HG03558 (cell line): ENCODE results near the gene ATP23.

ENCODE experiments used
- ATAC-seq: cut with Tn5 transposase; IDR thresholded peaks from one replicate; pipeline ENCODE4 v1.9.1; 2021; ENCODE audit warnings: moderate number of reproducible peaks; ENCODE audit not compliant: unreplicated experiment; ENCODE audit errors: extremely low read depth

ATP23 gene

GRCh38 chr12:57965766-57966165, 24.4 kb downstream of the ATP23 start:
- no peak for ATAC-seq

- no peak for ATAC-seq
Measured at GRCh38 chr12:57966536-57966935, 25.2 kb downstream of the ATP23 start.

GRCh38 chr12:57983146-57983857, 41.9 kb downstream of the ATP23 start:
- ATAC-seq = no peak

- ATAC-seq = no peak
Measured at GRCh38 chr12:57983858-57984505, 42.6 kb downstream of the ATP23 start.

- no peak for ATAC-seq
Measured at GRCh38 chr12:57984629-57985151, 43.3 kb downstream of the ATP23 start.

- ATAC-seq = no peak
Measured at GRCh38 chr12:57985685-57986084, 44.3 kb downstream of the ATP23 start.

- no peak for ATAC-seq
Measured at GRCh38 chr12:57989838-57990237, 48.5 kb downstream of the ATP23 start.

GRCh38 chr12:57990241-57990883, 49.0 kb downstream of the ATP23 start:
- ATAC-seq = no peak

GRCh38 chr12:57992001-57992400, 50.6 kb downstream of the ATP23 start:
- no peak for ATAC-seq

GRCh38 chr12:57993030-57993429, 51.7 kb downstream of the ATP23 start:
- no peak for ATAC-seq

- ATAC-seq = no peak
Measured at GRCh38 chr12:57993834-57994233, 52.5 kb downstream of the ATP23 start.

- ATAC-seq = no peak
Measured at GRCh38 chr12:57996520-57996919, 55.2 kb downstream of the ATP23 start.

- ATAC-seq = no peak
Measured at GRCh38 chr12:57998251-57998650, 56.9 kb downstream of the ATP23 start.

- no peak for ATAC-seq
Measured at GRCh38 chr12:58000499-58000898, 59.1 kb downstream of the ATP23 start.

- no peak for ATAC-seq
Measured at GRCh38 chr12:58007875-58008274, 66.5 kb downstream of the ATP23 start.

GRCh38 chr12:58008634-58009033, 67.3 kb downstream of the ATP23 start:
- ATAC-seq = no peak
